H9 (cell line): Measurements from ENCODE around the gene SLC25A26. TPM values are rescaled to one million over a fixed set of nuclear protein-coding genes. Genes with fewer than 3 reads are reported as not detected.

Experiments used
- DNase-seq: peaks from one replicate; pipeline ENCODE4 v3.0.0-alpha.2; 2017
- H2AFZ ChIP-seq: one replicate; pipeline ENCODE4 v1.6.1; 2013; ENCODE audit warnings: mild to moderate bottlenecking, low read length, control low read depth, moderate library complexity
- H2AK5ac ChIP-seq: 2 replicates; pipeline ENCODE4 v1.6.1; 2013; ENCODE audit warnings: low read length, control low read depth, mixed read lengths; ENCODE audit not compliant: insufficient read length
- H2BK120ac ChIP-seq: one replicate; pipeline ENCODE4 v1.6.1; 2013; ENCODE audit warnings: low read depth, mild to moderate bottlenecking, low read length, control low read depth, inconsistent platforms; ENCODE audit not compliant: poor library complexity, severe bottlenecking
- H2BK12ac ChIP-seq: 2 replicates; pipeline ENCODE4 v1.6.1; 2013; ENCODE audit warnings: low read length, control low read depth, mixed read lengths, low read depth; ENCODE audit not compliant: insufficient read length
- H2BK15ac ChIP-seq: 2 replicates; pipeline ENCODE4 v1.6.1; 2013; ENCODE audit warnings: low read depth, low read length, control low read depth
- H2BK20ac ChIP-seq: one replicate; pipeline ENCODE4 v1.6.1; 2013; ENCODE audit warnings: low read depth, mild to moderate bottlenecking, low read length, control low read depth, inconsistent platforms; ENCODE audit not compliant: poor library complexity, severe bottlenecking
- H2BK5ac ChIP-seq: 2 replicates; pipeline ENCODE4 v1.6.1; 2013; ENCODE audit warnings: low read length, control low read depth, mixed read lengths; ENCODE audit not compliant: insufficient read length
- H3K14ac ChIP-seq: 2 replicates; pipeline ENCODE4 v1.6.1; 2013; ENCODE audit warnings: low read length, control low read depth; ENCODE audit not compliant: insufficient read depth
- H3K18ac ChIP-seq: 2 replicates; pipeline ENCODE4 v1.6.1; 2013; ENCODE audit warnings: low read depth, mild to moderate bottlenecking, mixed read lengths, low read length, control low read depth; ENCODE audit not compliant: insufficient read length
- H3K23ac ChIP-seq: 2 replicates; pipeline ENCODE4 v1.6.1; 2013; ENCODE audit warnings: low read length, control low read depth, mixed read lengths, low read depth; ENCODE audit not compliant: insufficient read length
- H3K23me2 ChIP-seq: 2 replicates; pipeline ENCODE4 v1.6.1; 2013; ENCODE audit warnings: low read depth, mild to moderate bottlenecking, mixed read lengths, low read length, control low read depth; ENCODE audit not compliant: insufficient read length, poor library complexity, severe bottlenecking
- H3K27ac ChIP-seq: 2 replicates; pipeline ENCODE4 v1.5.1; 2013; ENCODE audit warnings: low read length, control low read depth, mixed read lengths, low read depth; ENCODE audit not compliant: insufficient read length
- H3K27me3 ChIP-seq: 2 replicates; pipeline ENCODE4 v1.6.1; 2013; ENCODE audit warnings: low read length, control low read depth, inconsistent platforms; ENCODE audit not compliant: insufficient read depth
- H3K4ac ChIP-seq: 2 replicates; pipeline ENCODE4 v1.6.1; 2013; ENCODE audit warnings: low read depth, mild to moderate bottlenecking, control low read depth, inconsistent platforms, low read length, moderate library complexity
- H3K4me1 ChIP-seq: 2 replicates; pipeline ENCODE4 v1.6.1; 2013; ENCODE audit warnings: low read length, control low read depth, inconsistent platforms; ENCODE audit not compliant: insufficient read depth
- H3K4me2 ChIP-seq: 2 replicates; pipeline ENCODE4 v1.6.1; 2013; ENCODE audit warnings: low read length, control low read depth, mixed read lengths; ENCODE audit not compliant: insufficient read length, insufficient read depth
- H3K56ac ChIP-seq: 2 replicates; pipeline ENCODE4 v1.6.1; 2013; ENCODE audit warnings: low read depth, mild to moderate bottlenecking, mixed read lengths, low read length, control low read depth; ENCODE audit not compliant: insufficient read length
- H3K79me1 ChIP-seq: 2 replicates; pipeline ENCODE4 v1.6.1; 2013; ENCODE audit warnings: low read depth, mild to moderate bottlenecking, moderate library complexity, low read length, control low read depth, inconsistent platforms; ENCODE audit not compliant: insufficient read depth, poor library complexity, severe bottlenecking
- H3K79me2 ChIP-seq: 2 replicates; pipeline ENCODE4 v1.6.1; 2013; ENCODE audit warnings: low read length, control low read depth, inconsistent platforms; ENCODE audit not compliant: insufficient read depth
- H3K9ac ChIP-seq: 2 replicates; pipeline ENCODE4 v1.6.1; 2013; ENCODE audit warnings: low read length, control low read depth, mixed read lengths; ENCODE audit not compliant: insufficient read length; ENCODE audit errors: extremely low read depth
- H3K9me3 ChIP-seq: one replicate; pipeline ENCODE4 v1.6.1; 2013; ENCODE audit warnings: low read depth, low read length, inconsistent platforms; ENCODE audit not compliant: control insufficient read depth
- H3T11ph ChIP-seq: one replicate; pipeline ENCODE4 v1.6.1; 2013; ENCODE audit warnings: mild to moderate bottlenecking, low read length, control low read depth, inconsistent platforms
- H4K20me1 ChIP-seq: one replicate; pipeline ENCODE4 v1.6.1; 2013; ENCODE audit not compliant: control insufficient read depth, insufficient read length, insufficient read depth
- H4K5ac ChIP-seq: 2 replicates; pipeline ENCODE4 v1.6.1; 2013; ENCODE audit warnings: low read depth, mild to moderate bottlenecking, mixed read lengths, low read length, control low read depth; ENCODE audit not compliant: insufficient read length
- H4K8ac ChIP-seq: replicated peaks from 2 replicates; pipeline ENCODE4 v1.6.1; 2013; ENCODE audit warnings: low read length, control low read depth, mixed read lengths, low read depth; ENCODE audit not compliant: insufficient read length
- H4K91ac ChIP-seq: 2 replicates; pipeline ENCODE4 v1.6.1; 2013; ENCODE audit warnings: low read depth, mild to moderate bottlenecking, moderate library complexity, mixed read lengths, low read length, control low read depth; ENCODE audit not compliant: insufficient read length
- H3K27ac Mint-ChIP-seq, 3 experiments: 2 replicates in 2 of 3; 3 replicates in 1 of 3; pipeline ENCODE4 v1.8.0; 2020 to 2021; ENCODE audit warnings: mixed read lengths in 3 of 3, mild to moderate bottlenecking in 1 of 3, moderate library complexity in 1 of 3
- H3K27me3 Mint-ChIP-seq: 2 replicates; pipeline ENCODE4 v1.8.0; 2021; ENCODE audit warnings: low read depth, mild to moderate bottlenecking, moderate library complexity, mixed read lengths
- H3K36me3 Mint-ChIP-seq, 3 experiments: 2 replicates in 2 of 3; 3 replicates in 1 of 3; pipeline ENCODE4 v1.8.0; 2020 to 2021; ENCODE audit warnings: low read depth in 3 of 3, mixed read lengths in 3 of 3; ENCODE audit not compliant: insufficient read depth in 1 of 3
- H3K4me1 Mint-ChIP-seq, 2 experiments: 2 replicates each; pipeline ENCODE4 v1.8.0; 2020; ENCODE audit warnings: mixed read lengths in 2 of 2
- H3K4me3 Mint-ChIP-seq, 2 experiments: 2 replicates in 1 of 2; 3 replicates in 1 of 2; pipeline ENCODE4 v1.8.0; 2020 to 2021; ENCODE audit warnings: mild to moderate bottlenecking in 2 of 2, mixed read lengths in 2 of 2, moderate library complexity in 1 of 2
- H3K9me3 Mint-ChIP-seq, 2 experiments: 2 replicates in 1 of 2; 3 replicates in 1 of 2; pipeline ENCODE4 v1.8.0; 2020; ENCODE audit warnings: mild to moderate bottlenecking in 2 of 2, mixed read lengths in 2 of 2, moderate library complexity in 1 of 2
- CTCF ChIP-seq: fragments of 200-600 bp; sonication (generic); conservative IDR thresholded peaks from 3 replicates; pipeline ENCODE4 v1.8.0; 2021; ENCODE audit warnings: antibody characterized with exemption, mild to moderate bottlenecking
- WGBS: extraction: QIAGEN DNeasy Blood & Tissue Kit; methylation state at CpG from one replicate; pipeline ENCODE4 v1.1.7; 2013; ENCODE audit warnings: missing lambda C conversion rate, low lambda C conversion rate, mixed read lengths; ENCODE audit not compliant: insufficient read length; ENCODE audit errors: extremely low coverage; 5-methylcytosine and 5-hydroxymethylcytosine counted together
- total RNA-seq: library from RNA; stranded (reverse); gene quantifications from 2 replicates; pipeline ENCODE4 v1.2.1, GENCODE V29; 2021

Gene SLC25A26
- total RNA-seq, 1 experiment from 2014 or later = 30.2 TPM

- H3K79me1 ChIP-seq = no peaks in the 10 kb centered on the region
- Mint-ChIP-seq H3K27me3 (no peaks in the 10 kb centered on the region), H3K36me3 (no peaks in the 10 kb centered on the region; a peak in 1 of 7 replicates), H3K27ac (no peak overlapping the region), H3K4me3 (no peak overlapping the region), H3K4me1 (peaks cover 0 to 5% of the 10 kb centered on the region in 2 experiments; a peak in 2 of 4 replicates), H3K9me3 (no peaks in the 10 kb centered on the region)
- no peak overlapping the region for H3K27ac ChIP-seq
- H3K23ac ChIP-seq = no peak overlapping the region
- no peak for DNase-seq
- no peak overlapping the region for H4K91ac ChIP-seq
- no peak overlapping the region for H3K56ac ChIP-seq
- H3K79me2 ChIP-seq = no peaks in the 10 kb centered on the region
- H3K23me2 ChIP-seq = no peaks in the 10 kb centered on the region
- no peaks in the 10 kb centered on the region for H3K27me3 ChIP-seq
- no peak overlapping the region for H2AFZ ChIP-seq
- no CpG with 5 or more reads among the region's 3 CpGs for WGBS
- no peak overlapping the region for H2BK20ac ChIP-seq
- no peaks in the 10 kb centered on the region for H4K20me1 ChIP-seq
- H3K14ac ChIP-seq = no peak overlapping the region
- no peak overlapping the region for H2BK5ac ChIP-seq
- H2BK120ac ChIP-seq = no peak overlapping the region
- H2BK12ac ChIP-seq = no peak overlapping the region
- no peak overlapping the region for H4K5ac ChIP-seq
- no peak for TF ChIP-seq CTCF
- H3K9me3 ChIP-seq = no peaks in the 10 kb centered on the region
- H2AK5ac ChIP-seq = no peak overlapping the region
- no peak overlapping the region for H3K9ac ChIP-seq
- no peak overlapping the region for H3K4ac ChIP-seq
- no peak overlapping the region for H3K4me2 ChIP-seq
- H2BK15ac ChIP-seq = no peak overlapping the region
- no peak overlapping the region for H3T11ph ChIP-seq
- H4K8ac ChIP-seq = no peak overlapping the region
- H3K4me1 ChIP-seq = no peaks in the 10 kb centered on the region
- H3K18ac ChIP-seq = no peak overlapping the region
These were observed 81.5 kb downstream of the SLC25A26 start for GRCh38 chr3:66302288-66302687.
